ENCODE results near the gene IQCN. TPM values are rescaled to one million over a fixed set of nuclear protein-coding genes. Genes with fewer than 3 reads are reported as not detected.

IQCN gene
- total RNA-seq, 4 donors from 2014 or later, result 4.8 to 49.7 (median 17.5) TPM

- Histone ChIP-seq H3K9me3 (no peaks in the 10 kb centered on the region), H3K4me1 (peaks cover 28 to 46% (median 41%) of the 10 kb centered on the region in 4 donors), H3K4me3 (peak within 1 kb of the TSS; percentile 83 to 100 (median 94)), H3K36me3 (peaks cover 0 to 7% (median 3%) of the 10 kb centered on the region in 4 donors), H3K27me3 (no peaks in the 10 kb centered on the region), H3K27ac (peak within 1 kb of the TSS; percentile 99 to 100 (median 100))
- intact Hi-C loops (cut with DNase I; ENCODE audit: low total_unique reads) (no loop called here), in situ Hi-C loops (cut with MboI; ENCODE audit: low pct_ligation_motif_present in 1 of 4, low pct_unique_long_range_greater_than_20kb in 1 of 4, low sequenced_read_pairs in 3 of 4) (no loop called here)
- DNase-seq, result peak; percentile 98
- 0% methylated on average over 14 of the region's 138 CpGs; no CpG with 5 or more reads in 1 of the 2 donors for WGBS, 2 donors (ENCODE audit: low coverage in 1 of 2)
- TF ChIP-seq POLR2AphosphoS5 (IDR thresholded peaks at IDR 0.05) (peak; percentile 99 to 100 (median 99)), CTCF (IDR thresholded peaks at IDR 0.05) (peak in 1 of 5 experiments; percentile 12), EP300 (IDR thresholded peaks at IDR 0.05; ENCODE audit: low read depth) (peak; percentile 97), POLR2A (IDR thresholded peaks at IDR 0.05) (peak; percentile 82)
Observed at GRCh38 chr19:18281082-18282020, 7.1 kb upstream of the IQCN start, which contains the start of gene JUND. JUND (minus strand) TSS chr19:18281622; CDS start chr19:18281484, 138 bp downstream.

GRCh38 chr19:18280247-18281081 is 6.2 kb upstream of the IQCN start:
- in situ Hi-C loops (cut with MboI; ENCODE audit: low pct_ligation_motif_present in 1 of 4, low pct_unique_long_range_greater_than_20kb in 1 of 4, low sequenced_read_pairs in 3 of 4) (no loop called here), intact Hi-C loops (cut with DNase I; ENCODE audit: low total_unique reads) (no loop called here)
- WGBS, 2 donors (ENCODE audit: low coverage in 1 of 2), result 1% methylated on average over 36 of the region's 111 CpGs; no CpG with 5 or more reads in 1 of the 2 donors
- peak overlapping the region; percentile 83 to 100 (median 94) for H3K4me3 ChIP-seq
- peak; percentile 87 for DNase-seq
- peaks cover 0 to 7% (median 3%) of the 10 kb centered on the region in 4 donors for H3K36me3 ChIP-seq
- H3K27me3 ChIP-seq, result no peaks in the 10 kb centered on the region
- peak overlapping the region; percentile 97 to 100 (median 100) for H3K27ac ChIP-seq
- H3K9me3 ChIP-seq, result no peaks in the 10 kb centered on the region
- TF ChIP-seq EP300 (IDR thresholded peaks at IDR 0.05; ENCODE audit: low read depth), result no peak
- peak; percentile 97 to 99 (median 99) for TF ChIP-seq POLR2AphosphoS5 (IDR thresholded peaks at IDR 0.05)
- peak; percentile 93 for TF ChIP-seq POLR2A (IDR thresholded peaks at IDR 0.05)
- TF ChIP-seq CTCF (IDR thresholded peaks at IDR 0.05), result no peak
- peaks cover 31 to 55% (median 47%) of the 10 kb centered on the region in 4 donors for H3K4me1 ChIP-seq

GRCh38 chr19:18279516-18280246 is 5.4 kb upstream of the IQCN start:
- DNase-seq, result peak; percentile 94
- TF ChIP-seq POLR2A (IDR thresholded peaks at IDR 0.05) (peak; percentile 93), POLR2AphosphoS5 (IDR thresholded peaks at IDR 0.05) (peak; percentile 91 to 98 (median 92)), CTCF (IDR thresholded peaks at IDR 0.05) (peak; percentile 65 to 96 (median 85)), EP300 (IDR thresholded peaks at IDR 0.05; ENCODE audit: low read depth) (no peak)
- Histone ChIP-seq H3K27me3 (no peaks in the 10 kb centered on the region), H3K36me3 (peaks cover 0 to 7% (median 3%) of the 10 kb centered on the region in 4 donors), H3K27ac (peak overlapping the region; percentile 97 to 100 (median 100)), H3K4me3 (peak overlapping the region; percentile 83 to 100 (median 93)), H3K9me3 (no peaks in the 10 kb centered on the region), H3K4me1 (peaks cover 37 to 63% (median 52%) of the 10 kb centered on the region in 4 donors)
- WGBS, 2 donors (ENCODE audit: low coverage in 1 of 2), result 1 to 4% methylated on average over 22 to 55 of the region's 55 CpGs
- intact Hi-C loops (cut with DNase I; ENCODE audit: low total_unique reads) (loop anchor here (5.0 kb wide), 1 partner anchor 48 kb away; no protein-coding TSS in a partner anchor), in situ Hi-C loops (cut with MboI; ENCODE audit: low pct_ligation_motif_present in 1 of 4, low pct_unique_long_range_greater_than_20kb in 1 of 4, low sequenced_read_pairs in 3 of 4) (loop anchor here (5.0 to 10.0 kb wide), 3 partner anchors 43 to 128 kb away; partner anchors contain the start of gene LSM4 (in 4 of the 4))

Data from transverse colon (tissue), 4 donors.